SK-N-SH (cell line): ENCODE data around the gene DNMT3A. TPM values are rescaled to one million over a fixed set of nuclear protein-coding genes. Genes with fewer than 3 reads are reported as not detected.

ENCODE experiments used
- CTCF ChIA-PET: fragments of 300-600, 350-600 bp; formaldehyde crosslinking; extraction: SDS; loops from one replicate; lab custom pipeline; 2021; lab: Yijun Ruan, JAX
- POLR2A ChIA-PET: fragments of 350-600 bp; sonication (Branson Sonifier 250); formaldehyde crosslinking; extraction: SDS; loops from one replicate; lab custom pipeline; 2020; ENCODE audit warnings: antibody characterized with exemption, inconsistent platforms; lab: Yijun Ruan, JAX
- DNase-seq: peaks from one replicate; pipeline ENCODE4 v3.0.0; 2012
- H2AFZ ChIP-seq: fragments of 200-600 bp; sonication (generic); 2 replicates; pipeline ENCODE4 v1.8.1; 2016; ENCODE audit warnings: antibody characterized with exemption, mild to moderate bottlenecking, low read depth
- H3F3A ChIP-seq: fragments of 200-600 bp; sonication (generic); replicated peaks from 2 replicates; pipeline ENCODE3; 2016; ENCODE audit warnings: antibody characterized with exemption, mild to moderate bottlenecking; ENCODE audit not compliant: insufficient read depth
- H3K27ac ChIP-seq, 2 experiments: fragments of 200-500 bp in 1 of 2; fragments of 200-600 bp in 1 of 2; sonication (Bioruptor generic) in 1 of 2; sonication (generic), shearing (Covaris generic) in 1 of 2; 2 replicates each; pipeline versions ENCODE4 v1.5.1 to v1.6.1; 2014 to 2016; ENCODE audit warnings: low read depth in 2 of 2, inconsistent platforms in 1 of 2, low read length in 1 of 2, mild to moderate bottlenecking in 1 of 2, mixed read lengths in 1 of 2
- H3K27me3 ChIP-seq: fragments of 200-600 bp; sonication (generic), shearing (Covaris generic); 2 replicates; pipeline ENCODE4 v1.6.1; 2016; ENCODE audit warnings: mixed run types; ENCODE audit not compliant: insufficient read depth
- H3K36me3 ChIP-seq, 2 experiments: fragments of 200-500 bp in 1 of 2; fragments of 200-600 bp in 1 of 2; sonication (Bioruptor generic) in 1 of 2; sonication (generic) in 1 of 2; replicated peaks in 1 of 2; 2 replicates each; pipeline versions ENCODE3 to v1.5.1; 2014 to 2016; ENCODE audit warnings: low read length in 1 of 2, mild to moderate bottlenecking in 1 of 2; ENCODE audit not compliant: insufficient read depth in 2 of 2, control insufficient read depth in 1 of 2
- H3K4me1 ChIP-seq, 2 experiments: fragments of 200-500 bp in 1 of 2; fragments of 200-600 bp in 1 of 2; sonication (Bioruptor generic) in 1 of 2; sonication (generic), shearing (Covaris generic) in 1 of 2; 2 replicates each; pipeline versions ENCODE4 v1.5.1 to v1.6.1; 2014 to 2016; ENCODE audit warnings: low read depth in 1 of 2, low read length in 1 of 2, mixed run types in 1 of 2; ENCODE audit not compliant: insufficient read depth in 2 of 2, control insufficient read depth in 1 of 2
- H3K4me2 ChIP-seq: fragments of 200-600 bp; sonication (generic), shearing (Covaris generic); 2 replicates; pipeline ENCODE4 v1.6.1; 2017; ENCODE audit warnings: mixed run types
- H3K4me3 ChIP-seq, 2 experiments: fragments of 200-500 bp in 1 of 2; fragments of 200-600 bp in 1 of 2; sonication (Bioruptor generic) in 1 of 2; sonication (generic), shearing (Covaris generic) in 1 of 2; 2 replicates each; pipeline versions ENCODE4 v1.5.1 to v1.8.1; 2014 to 2016; ENCODE audit warnings: low read depth in 2 of 2, inconsistent platforms in 1 of 2, low read length in 1 of 2, mild to moderate bottlenecking in 1 of 2, mixed read lengths in 1 of 2, moderate library complexity in 1 of 2
- H3K79me2 ChIP-seq: fragments of 200-600 bp; sonication (generic); 2 replicates; pipeline ENCODE4 v1.8.1; 2017; ENCODE audit warnings: mild to moderate bottlenecking; ENCODE audit not compliant: insufficient read depth
- H3K9ac ChIP-seq: fragments of 200-600 bp; sonication (generic); 2 replicates; pipeline ENCODE4 v1.6.1; 2017; ENCODE audit warnings: mixed run types
- H3K9me2 ChIP-seq: fragments of 200-600 bp; sonication (generic); 2 replicates; pipeline ENCODE4 v1.6.1; 2017; ENCODE audit warnings: mixed run types
- H3K9me3 ChIP-seq: fragments of 200-600 bp; sonication (generic); 2 replicates; pipeline ENCODE4 v1.6.1; 2017; ENCODE audit warnings: mixed run types, mild to moderate bottlenecking, moderate library complexity
- H4K20me1 ChIP-seq: fragments of 200-600 bp; sonication (generic); 2 replicates; pipeline ENCODE4 v1.6.1; 2017; ENCODE audit warnings: mild to moderate bottlenecking, mixed run types; ENCODE audit not compliant: insufficient read depth
- CHD2 ChIP-seq: fragments of 150-350 bp; IDR thresholded peaks from 2 replicates; pipeline ENCODE4 v1.6.1; 2018; ENCODE audit warnings: low read length; ENCODE audit not compliant: partially characterized antibody
- CTCF ChIP-seq: fragments of 200-600 bp; sonication (generic); IDR thresholded peaks from 2 replicates; pipeline ENCODE4 v1.6.1; 2017; ENCODE audit warnings: antibody characterized with exemption, mild to moderate bottlenecking, moderate library complexity
- EP300 ChIP-seq, 2 experiments: IDR thresholded peaks; 2 replicates each; pipeline versions ENCODE4 v1.4.0 to v1.6.1; 2012; ENCODE audit warnings: borderline replicate concordance in 1 of 2, low read depth in 1 of 2, low read length in 1 of 2
- FOSL2 ChIP-seq: IDR thresholded peaks from 2 replicates; pipeline ENCODE4 v1.4.0; 2012; ENCODE audit warnings: low read depth, mild to moderate bottlenecking, moderate library complexity, borderline replicate concordance
- JUND ChIP-seq: IDR thresholded peaks from 2 replicates; pipeline ENCODE4 v1.4.0; 2012
- MXI1 ChIP-seq: IDR thresholded peaks from 2 replicates; pipeline ENCODE4 v1.6.1; 2012; ENCODE audit warnings: mild to moderate bottlenecking, low read depth, low read length, improper control_type of control experiment
- NFIC ChIP-seq: IDR thresholded peaks from 2 replicates; pipeline ENCODE4 v1.4.0; 2012; ENCODE audit warnings: borderline replicate concordance
- NRF1 ChIP-seq: IDR thresholded peaks from 2 replicates; pipeline ENCODE4 v1.6.1; 2012; ENCODE audit warnings: low read depth, mild to moderate bottlenecking, low read length
- POLR2AphosphoS5 ChIP-seq: IDR thresholded peaks from 2 replicates; pipeline ENCODE4 v1.6.1; 2012; ENCODE audit warnings: low read depth, low read length
- RAD21 ChIP-seq: IDR thresholded peaks from 2 replicates; pipeline ENCODE4 v1.6.1; 2012; ENCODE audit warnings: mild to moderate bottlenecking, low read length
- RXRA ChIP-seq: IDR thresholded peaks from 2 replicates; pipeline ENCODE4 v1.4.0; 2012; ENCODE audit warnings: low read depth, mild to moderate bottlenecking, borderline replicate concordance
- SIN3A ChIP-seq: IDR thresholded peaks from 2 replicates; pipeline ENCODE4 v1.6.1; 2012; ENCODE audit warnings: low read depth, mild to moderate bottlenecking, low read length, moderate library complexity, borderline replicate concordance
- SMC3 ChIP-seq: IDR thresholded peaks from 2 replicates; pipeline ENCODE4 v1.6.1; 2012; ENCODE audit warnings: low read depth, low read length, improper control_type of control experiment
- TAF1 ChIP-seq: IDR thresholded peaks from 2 replicates; pipeline ENCODE4 v1.6.1; 2012; ENCODE audit warnings: low read depth, mild to moderate bottlenecking, low read length, moderate library complexity, borderline replicate concordance
- TEAD4 ChIP-seq: IDR thresholded peaks from 2 replicates; pipeline ENCODE4 v1.4.0; 2012; ENCODE audit warnings: mild to moderate bottlenecking, borderline replicate concordance; ENCODE audit not compliant: insufficient read depth
- USF1 ChIP-seq: IDR thresholded peaks from 2 replicates; pipeline ENCODE4 v1.4.0; 2012; ENCODE audit warnings: low read depth, borderline replicate concordance
- ZBTB33 ChIP-seq: IDR thresholded peaks from 2 replicates; pipeline ENCODE4 v1.4.0; 2012; ENCODE audit warnings: low read depth, borderline replicate concordance
- WGBS: methylation state at CpG from one replicate; pipeline ENCODE4 v1.1.6; 2017; ENCODE audit warnings: low lambda C conversion rate; 5-methylcytosine and 5-hydroxymethylcytosine counted together
- polyA plus RNA-seq, 3 experiments: library from polyadenylated mRNA; depleted of rRNA; stranded (reverse); fragments of >200 nt; gene quantifications; 2 replicates each; pipeline ENCODE4 v1.2.3, GENCODE V29; 2012
- TF ChIP-seq, protein P1 (sequence below): IDR thresholded peaks from 2 replicates; pipeline ENCODE4 v1.4.0; 2012; ENCODE audit warnings: low read depth

Gene DNMT3A
- polyA plus RNA-seq, 1 of the 3 experiments (the other 2 are of a cell fraction) = 5.6 TPM

DNA sequence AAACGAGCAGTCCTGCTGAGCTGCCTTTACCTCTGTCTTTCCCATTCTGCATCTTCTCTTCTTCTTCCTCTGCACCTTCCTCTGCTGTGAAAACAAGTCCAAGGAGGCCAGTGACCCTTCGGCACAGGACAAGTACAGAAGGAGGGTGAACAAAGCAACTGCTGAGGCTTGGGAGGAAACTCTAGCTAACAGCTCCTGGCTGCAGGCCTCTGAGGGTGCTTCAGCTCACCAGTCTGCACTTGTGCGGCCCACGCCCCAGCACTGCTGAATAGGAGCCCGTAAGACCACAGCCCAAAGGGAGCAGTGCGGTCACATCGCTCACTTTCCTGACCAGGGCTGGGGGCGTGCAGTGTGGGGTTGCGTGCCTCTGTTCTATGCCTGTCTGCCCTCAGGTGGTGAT, 42.1 kb upstream of the DNMT3A start:
- 95% methylated on average over 9 of the region's 9 CpGs for WGBS
- Histone ChIP-seq H2AFZ (no peak overlapping the region), H3K9me2 (no peaks in the 10 kb centered on the region), H3K4me1 (no peaks in the 10 kb centered on the region; a peak in 1 of 4 replicates), H3K27ac (no peak overlapping the region), H3K4me3 (no peak overlapping the region), H3K9ac (no peak overlapping the region), H3K9me3 (no peaks in the 10 kb centered on the region), H3F3A (no peaks in the 10 kb centered on the region), H3K79me2 (no peaks in the 10 kb centered on the region), H3K4me2 (no peak overlapping the region), H4K20me1 (no peaks in the 10 kb centered on the region), H3K27me3 (no peaks in the 10 kb centered on the region), H3K36me3 (no peaks in the 10 kb centered on the region)
- TF ChIP-seq NRF1 (no peak), TEAD4 (no peak), POLR2AphosphoS5 (no peak), FOSL2 (no peak), SIN3A (no peak), NFIC (no peak), SMC3 (no peak), CHD2 (no peak), ZBTB33 (no peak), MXI1 (no peak), TAF1 (no peak), JUND (no peak), CTCF (no peak)
- POLR2A ChIA-PET = no interaction called here
- DNase-seq = no peak
- CTCF ChIA-PET = interaction anchor here (1.8 to 4.3 kb wide), 2 partner anchors 23 to 155 kb away, joined by 8 to 31 read pairs; no protein-coding TSS in a partner anchor

GRCh38 chr2:25381502-25381901, 39.8 kb upstream of the DNMT3A start:
- H4K20me1 ChIP-seq = no peaks in the 10 kb centered on the region
- POLR2A ChIA-PET = no interaction called here
- H3K9ac ChIP-seq = no peak overlapping the region
- DNase-seq = no peak
- H3K4me1 ChIP-seq = peaks cover 5 to 11% of the 10 kb centered on the region in 2 experiments; a peak in 3 of 4 replicates
- WGBS = 83% methylated on average over 7 of the region's 7 CpGs
- H3K9me2 ChIP-seq = no peaks in the 10 kb centered on the region
- H3F3A ChIP-seq = no peaks in the 10 kb centered on the region
- H3K27me3 ChIP-seq = no peaks in the 10 kb centered on the region
- H3K4me2 ChIP-seq = no peak overlapping the region
- no peaks in the 10 kb centered on the region for H3K36me3 ChIP-seq
- no peak overlapping the region for H3K4me3 ChIP-seq
- CTCF ChIA-PET = interaction anchor here (0.6 to 7.4 kb wide), 6 partner anchors 20 to 283 kb away, joined by 3 to 71 read pairs (median 3); no protein-coding TSS in a partner anchor
- H3K9me3 ChIP-seq = no peaks in the 10 kb centered on the region
- H3K79me2 ChIP-seq = no peaks in the 10 kb centered on the region
- no peak overlapping the region for H3K27ac ChIP-seq
- no peak for TF ChIP-seq USF1
- TF ChIP-seq JUND = no peak
- no peak for TF ChIP-seq EP300 (IDR thresholded peaks at IDR 0.05; ENCODE audit: borderline replicate concordance in 1 of 2, low read depth in 1 of 2, low read length in 1 of 2)
- TF ChIP-seq CHD2 = no peak
- no peak for TF ChIP-seq SMC3
- TF ChIP-seq, protein P1, sequence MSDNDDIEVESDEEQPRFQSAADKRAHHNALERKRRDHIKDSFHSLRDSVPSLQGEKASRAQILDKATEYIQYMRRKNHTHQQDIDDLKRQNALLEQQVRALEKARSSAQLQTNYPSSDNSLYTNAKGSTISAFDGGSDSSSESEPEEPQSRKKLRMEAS = no peak
- TF ChIP-seq RXRA = no peak
- TF ChIP-seq TEAD4 = no peak
- no peak for TF ChIP-seq RAD21
- no peak overlapping the region for H2AFZ ChIP-seq
